CD4-positive, alpha-beta T cell treated with Interleukin-1 beta for 1 hour (primary cell): ENCODE data around the gene LEFTY1.
"Not testable (repeated sequence)": the region's sequence is repeated elsewhere in the genome, so short reads cannot be mapped to it uniquely, and the experiment has no call there.

ENCODE experiments used
- DNase-seq, 2 donors: peaks; one replicate each; pipeline ENCODE4 v3.0.0-alpha.2; 2020 to 2022

The LEFTY1 gene

GRCh38 chr1:225847610-225848009 lies 41.3 kb downstream of the LEFTY1 start:
- DNase-seq: no peak

GRCh38 chr1:225846331-225847310 lies 42.3 kb downstream of the LEFTY1 start:
- no peak for DNase-seq

GRCh38 chr1:225845571-225846259 lies 43.2 kb downstream of the LEFTY1 start:
- DNase-seq: peak; percentile 20 to 29

- no peak for DNase-seq
These were observed 43.8 kb downstream of the LEFTY1 start for GRCh38 chr1:225845097-225845496.

- no peak for DNase-seq
These were observed 44.5 kb downstream of the LEFTY1 start for GRCh38 chr1:225844236-225845061.

GRCh38 chr1:225843426-225843795 lies 45.5 kb downstream of the LEFTY1 start:
- no peak for DNase-seq

GRCh38 chr1:225842788-225843425 lies 46.0 kb downstream of the LEFTY1 start:
- no peak for DNase-seq

GRCh38 chr1:225842074-225842473 lies 46.9 kb downstream of the LEFTY1 start:
- DNase-seq: no peak

- no peak for DNase-seq
These were observed 48.2 kb downstream of the LEFTY1 start for GRCh38 chr1:225840713-225841112.

- DNase-seq: no peak
These were observed 48.7 kb downstream of the LEFTY1 start for GRCh38 chr1:225840223-225840610.

GRCh38 chr1:225838793-225839192 lies 50.2 kb downstream of the LEFTY1 start:
- no peak for DNase-seq

- DNase-seq: not testable (repeated sequence)
These were observed 52.6 kb downstream of the LEFTY1 start for GRCh38 chr1:225836296-225836695.
